Measurements from ENCODE around the gene RPL37A. TPM values are rescaled to one million over a fixed set of nuclear protein-coding genes. Genes with fewer than 3 reads are reported as not detected.

RPL37A gene
- total RNA-seq, 4 donors from 2014 or later, result 1,065 to 1,506 (median 1,390) TPM

- Histone ChIP-seq H3K27me3 (no peaks in the 10 kb centered on the region), H3K36me3 (no peaks in the 10 kb centered on the region), H3K9me3 (no peaks in the 10 kb centered on the region), H3K4me3 (no peak overlapping the region), H3K4me1 (peaks cover 0 to 4% of the 10 kb centered on the region in 2 donors), H3K27ac (no peak overlapping the region)
- DNase-seq (no peak), ATAC-seq (no peak)
- in situ Hi-C loops (cut with MboI; ENCODE audit: low sequenced_read_pairs in 4 of 4) (loop anchor here in 3 of 4 donors (25.0 kb wide), 3 partner anchors 639 to 1214 kb away; no protein-coding TSS in a partner anchor), intact Hi-C loops (cut with DNase I; ENCODE audit: low total_unique reads) (loop anchor here (5.0 kb wide), 1 partner anchor 1189 kb away; no protein-coding TSS in a partner anchor)
- TF ChIP-seq POLR2A (IDR thresholded peaks at IDR 0.05) (no peak), CTCF (IDR thresholded peaks at IDR 0.05 in 4 of 5, conservative IDR thresholded peaks at IDR 0.05 in 1 of 5) (no peak)
These were observed 24.4 kb downstream of the RPL37A start for GRCh38 chr2:216522892-216523502.

GRCh38 chr2:216525972-216526371 lies 27.3 kb downstream of the RPL37A start:
- H3K4me1 ChIP-seq, result no peaks in the 10 kb centered on the region
- no peaks in the 10 kb centered on the region for H3K36me3 ChIP-seq
- no peak for TF ChIP-seq POLR2A (IDR thresholded peaks at IDR 0.05)
- no peak for TF ChIP-seq CTCF (IDR thresholded peaks at IDR 0.05 in 4 of 5, conservative IDR thresholded peaks at IDR 0.05 in 1 of 5)
- no peak for DNase-seq
- H3K4me3 ChIP-seq, result no peak overlapping the region
- H3K27me3 ChIP-seq, result no peaks in the 10 kb centered on the region
- H3K9me3 ChIP-seq, result no peaks in the 10 kb centered on the region
- H3K27ac ChIP-seq, result no peak overlapping the region
- ATAC-seq, result no peak
- intact Hi-C loops (cut with DNase I; ENCODE audit: low total_unique reads), result no loop called here
- in situ Hi-C loops (cut with MboI; ENCODE audit: low sequenced_read_pairs in 4 of 4), result loop anchor here in 1 of 4 donors (25.0 kb wide), 1 partner anchor 1186 kb away; no protein-coding TSS in a partner anchor

- intact Hi-C loops (cut with DNase I; ENCODE audit: low total_unique reads), result no loop called here
- Histone ChIP-seq H3K27me3 (no peaks in the 10 kb centered on the region), H3K4me1 (no peaks in the 10 kb centered on the region), H3K9me3 (no peaks in the 10 kb centered on the region), H3K4me3 (no peak overlapping the region), H3K36me3 (no peaks in the 10 kb centered on the region), H3K27ac (no peak overlapping the region)
- no peak for DNase-seq
- no peak for TF ChIP-seq POLR2A (IDR thresholded peaks at IDR 0.05)
- TF ChIP-seq CTCF (IDR thresholded peaks at IDR 0.05 in 4 of 5, conservative IDR thresholded peaks at IDR 0.05 in 1 of 5), result no peak
- in situ Hi-C loops (cut with MboI; ENCODE audit: low sequenced_read_pairs in 4 of 4), result loop anchor here in 1 of 4 donors (25.0 kb wide), 1 partner anchor 1185 kb away; no protein-coding TSS in a partner anchor
- no peak for ATAC-seq
These were observed 28.3 kb downstream of the RPL37A start for GRCh38 chr2:216526939-216527338.

- H3K4me1 ChIP-seq, result no peaks in the 10 kb centered on the region
- H3K27me3 ChIP-seq, result no peaks in the 10 kb centered on the region
- H3K27ac ChIP-seq, result no peak overlapping the region
- no peak for TF ChIP-seq CTCF (IDR thresholded peaks at IDR 0.05 in 4 of 5, conservative IDR thresholded peaks at IDR 0.05 in 1 of 5)
- TF ChIP-seq POLR2A (IDR thresholded peaks at IDR 0.05), result no peak
- in situ Hi-C loops (cut with MboI; ENCODE audit: low sequenced_read_pairs in 4 of 4), result loop anchor here in 1 of 4 donors (25.0 kb wide), 1 partner anchor 1185 kb away; no protein-coding TSS in a partner anchor
- H3K9me3 ChIP-seq, result no peaks in the 10 kb centered on the region
- ATAC-seq (no peak), DNase-seq (no peak)
- H3K4me3 ChIP-seq, result no peak overlapping the region
- no peaks in the 10 kb centered on the region for H3K36me3 ChIP-seq
- intact Hi-C loops (cut with DNase I; ENCODE audit: low total_unique reads), result no loop called here
These were observed 29.0 kb downstream of the RPL37A start for GRCh38 chr2:216527600-216527999.
